Astrocyte (in vitro differentiated cells and primary cell): Measurements from ENCODE around the gene DLL3. TPM values are rescaled to one million over a fixed set of nuclear protein-coding genes. Genes with fewer than 3 reads are reported as not detected.

Experiments used
- DNase-seq: peaks from one replicate; pipeline ENCODE4 v3.0.0-alpha.2; 2010; ENCODE audit warnings: low read depth
- FAIRE-seq: peaks from 2 replicates; lab custom pipeline; 2011; peaks lifted over from hg19 to GRCh38; lab: Jason Lieb, UNC
- H2AFZ ChIP-seq: 2 replicates; pipeline ENCODE4 v1.6.0; 2012; ENCODE audit warnings: low read depth, low read length, inconsistent platforms
- H3K27ac ChIP-seq: 2 replicates; pipeline ENCODE4 v1.5.1; 2011; ENCODE audit warnings: low read depth, low read length, inconsistent platforms
- H3K27me3 ChIP-seq: 2 replicates; pipeline ENCODE4 v1.6.0; 2011; ENCODE audit warnings: low read length, inconsistent platforms; ENCODE audit not compliant: insufficient read depth
- H3K36me3 ChIP-seq: 2 replicates; pipeline ENCODE4 v1.5.1; 2011; ENCODE audit warnings: low read length, inconsistent platforms; ENCODE audit not compliant: insufficient read depth
- H3K4me1 ChIP-seq: 2 replicates; pipeline ENCODE4 v1.5.1; 2011; ENCODE audit warnings: low read length, inconsistent platforms; ENCODE audit not compliant: insufficient read depth
- H3K4me2 ChIP-seq: 2 replicates; pipeline ENCODE4 v1.6.0; 2012; ENCODE audit warnings: low read length, inconsistent platforms
- H3K4me3 ChIP-seq: 2 replicates; pipeline ENCODE4 v1.5.1; 2011; ENCODE audit warnings: low read depth, mild to moderate bottlenecking, low read length, inconsistent platforms; ENCODE audit not compliant: insufficient read depth
- H3K79me2 ChIP-seq: 2 replicates; pipeline ENCODE4 v1.6.0; 2012; ENCODE audit warnings: mild to moderate bottlenecking, low read length, inconsistent platforms; ENCODE audit not compliant: insufficient read depth
- H3K9ac ChIP-seq: 2 replicates; pipeline ENCODE4 v1.6.0; 2012; ENCODE audit warnings: mild to moderate bottlenecking, low read length, inconsistent platforms
- H3K9me3 ChIP-seq: 2 replicates; pipeline ENCODE4 v1.5.1; 2012; ENCODE audit warnings: low read depth, mild to moderate bottlenecking, low read length, inconsistent platforms; ENCODE audit not compliant: insufficient read depth
- H4K20me1 ChIP-seq: 2 replicates; pipeline ENCODE4 v1.6.0; 2012; ENCODE audit warnings: low read length, inconsistent platforms; ENCODE audit not compliant: insufficient read depth
- H3K27ac Mint-ChIP-seq: one replicate; pipeline ENCODE4 v1.8.0; 2021; ENCODE audit warnings: mild to moderate bottlenecking, mixed read lengths; ENCODE audit not compliant: unreplicated experiment
- H3K27me3 Mint-ChIP-seq: one replicate; pipeline ENCODE4 v1.8.0; 2021; ENCODE audit warnings: low read depth, mixed read lengths; ENCODE audit not compliant: unreplicated experiment
- H3K36me3 Mint-ChIP-seq: one replicate; pipeline ENCODE4 v1.8.0; 2021; ENCODE audit warnings: low read depth, mixed read lengths; ENCODE audit not compliant: unreplicated experiment
- H3K4me1 Mint-ChIP-seq: one replicate; pipeline ENCODE4 v1.8.0; 2021; ENCODE audit warnings: low read depth, mixed read lengths; ENCODE audit not compliant: unreplicated experiment
- H3K4me3 Mint-ChIP-seq: one replicate; pipeline ENCODE4 v1.8.0; 2021; ENCODE audit warnings: mild to moderate bottlenecking, moderate library complexity, mixed read lengths; ENCODE audit not compliant: unreplicated experiment
- H3K9me3 Mint-ChIP-seq: one replicate; pipeline ENCODE4 v1.8.0; 2021; ENCODE audit warnings: mild to moderate bottlenecking, mixed read lengths; ENCODE audit not compliant: unreplicated experiment
- EZH2 ChIP-seq: IDR thresholded peaks from 2 replicates; pipeline ENCODE4 v1.6.1; 2012; ENCODE audit warnings: mild to moderate bottlenecking, low read length, inconsistent platforms; ENCODE audit not compliant: insufficient read depth
- total RNA-seq: library from RNA; stranded (reverse); gene quantifications from 2 replicates; pipeline ENCODE4 v1.2.1, GENCODE V29; 2021
- TF ChIP-seq, protein P1 (sequence below): IDR thresholded peaks from 2 replicates; pipeline ENCODE4 v1.5.1; 2011; ENCODE audit warnings: low read depth, mild to moderate bottlenecking, inconsistent platforms, low read length, moderate library complexity; ENCODE audit not compliant: insufficient read depth

The DLL3 gene
- total RNA-seq, 1 donor from 2014 or later: 0.84 TPM

DNA sequence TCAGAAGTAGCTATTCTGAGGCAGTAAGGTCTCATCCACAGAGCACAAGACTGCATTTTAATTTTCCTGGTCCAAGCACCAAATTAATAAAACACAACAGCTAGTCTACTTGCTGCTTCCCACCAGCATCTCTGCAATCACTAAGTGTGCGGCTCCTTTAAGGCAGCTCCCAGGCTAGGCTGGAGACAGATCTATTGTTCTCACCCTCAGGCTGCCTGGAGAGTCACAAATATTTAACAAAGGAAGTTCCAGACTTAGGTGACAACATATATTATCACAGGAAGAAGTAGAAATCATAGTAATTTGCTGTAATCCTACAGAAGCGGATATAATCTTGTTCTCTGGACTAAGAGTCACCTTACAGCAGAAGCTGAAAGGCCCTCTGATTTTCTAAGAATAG lies 43.5 kb downstream of the DLL3 start:
- Histone ChIP-seq H3K9ac (no peak overlapping the region), H3K27me3 (peaks cover 3% of the 10 kb centered on the region), H3K36me3 (no peaks in the 10 kb centered on the region), H3K4me1 (peaks cover 14% of the 10 kb centered on the region), H3K9me3 (no peaks in the 10 kb centered on the region), H3K27ac (no peak overlapping the region), H2AFZ (no peak overlapping the region), H4K20me1 (peaks cover 13% of the 10 kb centered on the region), H3K4me2 (no peak overlapping the region), H3K4me3 (no peak overlapping the region), H3K79me2 (peaks cover 21% of the 10 kb centered on the region)
- no peak for DNase-seq
- peaks cover 17% of the 10 kb centered on the region for H3K27me3 Mint-ChIP-seq
- H3K9me3 Mint-ChIP-seq: no peaks in the 10 kb centered on the region
- H3K4me1 Mint-ChIP-seq: peaks cover 6% of the 10 kb centered on the region
- no peaks in the 10 kb centered on the region for H3K36me3 Mint-ChIP-seq
- no peak overlapping the region for H3K27ac Mint-ChIP-seq
- TF ChIP-seq, protein P1, sequence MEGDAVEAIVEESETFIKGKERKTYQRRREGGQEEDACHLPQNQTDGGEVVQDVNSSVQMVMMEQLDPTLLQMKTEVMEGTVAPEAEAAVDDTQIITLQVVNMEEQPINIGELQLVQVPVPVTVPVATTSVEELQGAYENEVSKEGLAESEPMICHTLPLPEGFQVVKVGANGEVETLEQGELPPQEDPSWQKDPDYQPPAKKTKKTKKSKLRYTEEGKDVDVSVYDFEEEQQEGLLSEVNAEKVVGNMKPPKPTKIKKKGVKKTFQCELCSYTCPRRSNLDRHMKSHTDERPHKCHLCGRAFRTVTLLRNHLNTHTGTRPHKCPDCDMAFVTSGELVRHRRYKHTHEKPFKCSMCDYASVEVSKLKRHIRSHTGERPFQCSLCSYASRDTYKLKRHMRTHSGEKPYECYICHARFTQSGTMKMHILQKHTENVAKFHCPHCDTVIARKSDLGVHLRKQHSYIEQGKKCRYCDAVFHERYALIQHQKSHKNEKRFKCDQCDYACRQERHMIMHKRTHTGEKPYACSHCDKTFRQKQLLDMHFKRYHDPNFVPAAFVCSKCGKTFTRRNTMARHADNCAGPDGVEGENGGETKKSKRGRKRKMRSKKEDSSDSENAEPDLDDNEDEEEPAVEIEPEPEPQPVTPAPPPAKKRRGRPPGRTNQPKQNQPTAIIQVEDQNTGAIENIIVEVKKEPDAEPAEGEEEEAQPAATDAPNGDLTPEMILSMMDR: no peak
- H3K4me3 Mint-ChIP-seq: no peak overlapping the region
- no peak for FAIRE-seq

DNA sequence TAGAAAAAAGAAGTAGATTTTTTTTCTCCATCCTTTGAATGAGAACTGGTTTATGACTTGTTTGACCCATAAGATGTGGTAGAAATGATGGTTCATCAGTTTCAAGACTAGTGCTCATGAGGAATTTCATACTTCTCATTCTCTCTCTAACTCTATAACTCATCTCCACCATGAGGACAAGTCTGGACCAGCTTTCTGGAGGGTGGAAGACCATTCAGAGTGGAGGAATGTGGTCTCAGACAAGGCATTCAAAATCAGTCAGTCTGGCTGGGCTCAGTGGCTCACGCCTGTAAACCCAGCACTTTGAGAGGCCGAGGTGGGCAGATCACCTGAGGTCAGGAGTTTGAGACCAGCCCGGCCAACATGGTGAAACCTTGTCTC lies 44.7 kb downstream of the DLL3 start:
- H3K36me3 Mint-ChIP-seq: no peaks in the 10 kb centered on the region
- Histone ChIP-seq H3K27me3 (peaks cover 3% of the 10 kb centered on the region), H3K4me1 (peaks cover 10% of the 10 kb centered on the region), H4K20me1 (peaks cover 7% of the 10 kb centered on the region), H3K79me2 (peaks cover 12% of the 10 kb centered on the region), H3K27ac (no peak overlapping the region), H3K4me2 (no peak overlapping the region), H3K4me3 (no peak overlapping the region), H2AFZ (no peak overlapping the region), H3K9ac (no peak overlapping the region), H3K36me3 (no peaks in the 10 kb centered on the region), H3K9me3 (no peaks in the 10 kb centered on the region)
- FAIRE-seq (no peak), DNase-seq (no peak)
- no peaks in the 10 kb centered on the region for H3K9me3 Mint-ChIP-seq
- H3K27me3 Mint-ChIP-seq: peaks cover 21% of the 10 kb centered on the region
- no peak for TF ChIP-seq EZH2
- TF ChIP-seq, protein P1: no peak
- no peak overlapping the region for H3K27ac Mint-ChIP-seq
- no peak overlapping the region for H3K4me3 Mint-ChIP-seq
- H3K4me1 Mint-ChIP-seq: peaks cover 2% of the 10 kb centered on the region

DNA sequence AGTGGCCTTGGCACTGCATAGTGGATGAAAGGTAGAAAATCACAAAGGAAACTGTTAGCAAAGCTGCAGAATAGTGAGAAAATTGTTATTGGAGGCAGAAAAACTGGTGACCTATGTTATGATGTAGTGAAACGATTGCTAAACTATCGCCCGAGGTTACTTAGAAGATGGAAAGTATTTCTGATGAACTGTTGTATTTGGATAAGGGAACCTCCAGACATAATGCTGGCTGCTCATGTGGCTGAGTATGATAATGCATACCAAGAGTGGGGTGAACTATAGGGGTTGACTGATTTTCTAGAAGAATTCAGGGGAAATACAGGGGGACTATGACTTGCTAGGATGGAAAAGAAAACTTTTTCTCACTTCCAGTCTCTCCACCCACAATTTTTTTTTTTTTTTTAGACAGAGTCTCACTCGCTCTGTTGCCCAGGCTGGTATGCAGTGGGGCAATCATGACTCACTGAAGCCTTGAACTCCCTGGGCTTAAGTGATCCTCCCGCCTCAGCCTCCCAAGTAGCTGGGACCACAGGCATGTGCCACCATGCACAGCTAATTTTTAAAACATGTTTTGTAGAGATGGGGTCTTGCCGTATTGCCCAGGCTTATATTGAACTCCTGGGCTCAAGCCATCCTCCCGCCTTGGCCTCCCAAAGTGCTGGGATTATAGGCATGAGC lies 45.6 kb downstream of the DLL3 start:
- FAIRE-seq: no peak
- Histone ChIP-seq H3K4me2 (no peak overlapping the region), H3K27me3 (peaks cover 3% of the 10 kb centered on the region), H3K9me3 (no peaks in the 10 kb centered on the region), H3K36me3 (no peaks in the 10 kb centered on the region), H3K79me2 (peaks cover 3% of the 10 kb centered on the region), H2AFZ (no peak overlapping the region), H3K4me1 (peaks cover under 1% of the 10 kb centered on the region), H4K20me1 (no peaks in the 10 kb centered on the region), H3K9ac (no peak overlapping the region), H3K27ac (no peak overlapping the region), H3K4me3 (no peak overlapping the region)
- no peak overlapping the region for H3K27ac Mint-ChIP-seq
- no peak for TF ChIP-seq EZH2
- TF ChIP-seq, protein P1: no peak
- no peak overlapping the region for H3K4me3 Mint-ChIP-seq
- H3K9me3 Mint-ChIP-seq: no peaks in the 10 kb centered on the region
- H3K36me3 Mint-ChIP-seq: no peaks in the 10 kb centered on the region
- peaks cover 2% of the 10 kb centered on the region for H3K4me1 Mint-ChIP-seq
- no peak for DNase-seq
- peaks cover 25% of the 10 kb centered on the region for H3K27me3 Mint-ChIP-seq
